ENCODE measurements around the gene CRACDL.

GRCh38 chr2:98833172-98833916 lies 102.7 kb downstream of the CRACDL start:
- TF ChIP-seq CTCF (optimal IDR thresholded peaks at IDR 0.05 in 1 of 3, IDR thresholded peaks at IDR 0.05 in 1 of 3, conservative IDR thresholded peaks at IDR 0.05 in 1 of 3; ENCODE audit: extremely low read depth in 1 of 3, insufficient read depth in 2 of 3, low read length in 3 of 3), result no peak
- TF ChIP-seq EZH2 (IDR thresholded peaks at IDR 0.05; ENCODE audit: low read length), result no peak

Data from keratinocyte (primary cell).